PC-3 (cell line): ENCODE measurements around the gene NFIX.

Source experiments
- CTCF ChIP-seq: fragments of 300-600 bp; sonication (generic); conservative IDR thresholded peaks from 2 replicates; pipeline ENCODE4 v1.5.1; 2017; ENCODE audit warnings: antibody characterized with exemption, low read depth, mild to moderate bottlenecking, low read length
- EZH2 ChIP-seq: fragments of 300-600 bp; sonication (generic); IDR thresholded peaks from one replicate; pipeline ENCODE4 v1.6.1; 2017; ENCODE audit warnings: antibody characterized with exemption, mild to moderate bottlenecking, low read length; ENCODE audit not compliant: unreplicated experiment
- EZH2phosphoT487 ChIP-seq: fragments of 300-600 bp; sonication (generic); IDR thresholded peaks from 2 replicates; pipeline ENCODE4 v1.6.1; 2018; ENCODE audit warnings: mild to moderate bottlenecking, antibody characterized with exemption, low read length, borderline replicate concordance

GRCh38 chr19:13026462-13027370 is 31.4 kb downstream of the NFIX start:
- no peak for TF ChIP-seq CTCF
- TF ChIP-seq EZH2phosphoT487 = no peak
- TF ChIP-seq EZH2 = no peak
